HTR-8/SVneo (cell line): Measurements from ENCODE around the gene BTN1A1.

ENCODE experiments used
- DNase-seq: peaks from one replicate; pipeline ENCODE4 v3.0.0; 2011; ENCODE audit warnings: low spot score, mixed read lengths; ENCODE audit not compliant: insufficient read length
- FAIRE-seq: peaks from 2 replicates; lab custom pipeline; 2011; peaks lifted over from hg19 to GRCh38; lab: Jason Lieb, UNC

BTN1A1 gene

DNA sequence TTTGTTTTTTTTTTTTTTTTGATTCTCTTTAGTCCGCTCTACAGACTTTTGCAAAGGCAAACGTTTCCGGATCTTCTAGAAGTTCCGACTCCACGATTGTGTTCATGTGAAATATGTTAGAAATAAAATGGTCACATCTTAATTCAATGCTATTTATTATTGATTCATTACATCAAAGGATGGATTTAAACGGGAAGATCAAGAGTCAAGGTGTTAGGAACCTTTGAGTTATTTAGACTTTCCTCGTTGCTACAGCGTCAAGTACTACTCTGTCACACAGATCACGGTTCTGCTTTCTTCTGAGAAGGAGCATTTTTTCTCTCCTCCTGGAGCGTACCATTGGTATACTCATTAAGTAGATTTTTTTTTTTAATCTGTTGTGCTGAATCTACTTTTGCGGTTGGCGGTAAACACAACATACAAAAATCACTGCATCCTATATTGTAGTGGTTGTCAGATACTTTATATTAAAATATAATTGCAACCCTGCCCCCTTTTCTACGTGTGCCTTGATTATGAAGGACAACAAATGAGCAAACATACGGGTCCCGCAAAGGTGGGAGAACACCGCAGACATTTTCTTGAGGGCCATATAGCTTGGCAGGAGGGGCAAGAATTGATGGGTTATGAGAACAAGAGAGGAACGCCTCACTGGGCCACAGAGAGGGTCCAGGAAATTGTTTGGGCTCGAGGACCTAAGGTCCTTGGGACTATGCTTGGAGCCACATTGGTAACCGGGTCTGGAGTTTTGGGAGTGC, 55.6 kb downstream of the BTN1A1 start:
- DNase-seq, result no peak
- no peak for FAIRE-seq

DNA sequence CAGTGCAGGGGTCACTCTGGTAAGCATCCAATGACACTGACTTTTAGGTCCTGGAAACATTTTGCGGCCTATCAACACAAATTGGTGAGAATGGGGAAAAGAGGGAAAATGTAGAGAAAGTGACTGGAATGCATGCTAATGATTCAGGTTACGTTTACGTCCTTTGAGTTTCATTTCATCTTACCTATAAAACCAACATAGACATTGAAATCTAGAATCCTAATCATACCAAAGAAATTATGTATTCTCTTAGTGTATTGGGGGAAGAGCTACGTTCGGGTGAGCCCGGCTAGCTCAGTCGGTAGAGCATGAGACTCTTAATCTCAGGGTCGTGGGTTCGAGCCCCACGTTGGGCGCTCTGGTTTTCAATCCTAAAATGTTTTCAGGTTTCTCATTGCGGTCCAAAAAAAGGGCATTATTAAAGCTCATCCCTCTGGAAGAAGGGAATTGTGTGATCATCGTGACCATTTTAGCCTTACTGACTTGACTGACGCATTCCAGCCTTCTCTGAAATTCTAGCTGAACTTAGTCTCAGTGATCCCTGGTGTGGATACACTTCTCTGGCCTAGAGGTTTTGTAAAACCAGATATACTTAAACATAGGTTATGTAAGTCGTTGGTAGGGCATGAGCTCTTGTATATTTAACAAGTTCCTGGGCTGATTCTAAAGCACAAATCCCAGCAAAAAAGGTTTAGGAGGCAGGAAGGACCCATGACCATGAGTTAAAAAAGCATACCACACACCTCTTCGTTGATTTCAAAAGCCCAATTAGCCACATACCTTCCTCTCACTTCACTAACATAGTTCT, 56.4 kb downstream of the BTN1A1 start:
- no peak for DNase-seq
- FAIRE-seq, result no peak
